GM21381 (cell line): Measurements from ENCODE around the gene LEUTX.
A peak's percentile ranks its signal among the peaks of the same experiment; 100 is the strongest.

ENCODE experiments used
- ATAC-seq: cut with Tn5 transposase; IDR thresholded peaks from one replicate; pipeline ENCODE4 v1.9.1; 2021; ENCODE audit warnings: mild to moderate bottlenecking, moderate library complexity; ENCODE audit not compliant: unreplicated experiment

LEUTX gene

DNA sequence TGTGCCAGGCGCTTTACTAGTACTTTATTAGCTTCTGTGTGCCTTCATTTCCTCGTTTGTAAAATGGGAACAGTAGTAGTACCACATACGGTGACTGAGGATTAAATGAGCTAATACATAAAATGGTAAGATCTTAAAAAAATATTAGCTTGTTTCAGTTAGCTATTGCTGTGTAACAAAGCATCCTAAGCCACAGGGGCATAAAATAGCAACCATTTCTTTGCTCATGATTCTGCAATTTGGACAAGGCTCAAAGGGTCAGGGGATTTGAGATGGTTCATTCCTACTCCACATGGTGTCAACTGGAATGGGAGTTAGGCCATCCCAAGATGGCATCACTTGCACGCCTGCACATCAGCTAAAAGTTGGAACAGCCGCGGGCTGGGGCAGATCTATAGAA, 42.0 kb downstream of the LEUTX start:
- ATAC-seq = no peak

DNA sequence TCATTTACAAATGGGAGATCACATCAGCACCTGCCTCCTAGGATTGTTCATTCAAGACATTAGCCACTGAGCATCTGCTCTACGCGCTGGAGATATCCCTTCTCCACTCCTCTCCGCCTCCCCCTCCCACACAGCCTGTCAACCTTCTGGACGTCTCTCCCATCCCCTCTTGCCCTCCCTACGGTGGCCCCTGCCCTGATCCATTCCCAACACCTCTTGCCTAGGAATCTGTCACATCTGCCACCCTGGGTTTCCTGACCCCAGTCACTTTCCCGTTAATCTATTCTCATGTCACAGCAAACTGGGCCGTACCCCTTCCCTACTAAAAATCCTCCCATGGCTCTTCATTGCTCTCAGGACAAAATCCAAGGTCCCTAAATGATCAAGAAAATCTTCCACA, 45.0 kb downstream of the LEUTX start:
- ATAC-seq = no peak

GRCh38 chr19:39824143-39825092, 45.8 kb downstream of the LEUTX start:
- peak; percentile 84 for ATAC-seq

DNA sequence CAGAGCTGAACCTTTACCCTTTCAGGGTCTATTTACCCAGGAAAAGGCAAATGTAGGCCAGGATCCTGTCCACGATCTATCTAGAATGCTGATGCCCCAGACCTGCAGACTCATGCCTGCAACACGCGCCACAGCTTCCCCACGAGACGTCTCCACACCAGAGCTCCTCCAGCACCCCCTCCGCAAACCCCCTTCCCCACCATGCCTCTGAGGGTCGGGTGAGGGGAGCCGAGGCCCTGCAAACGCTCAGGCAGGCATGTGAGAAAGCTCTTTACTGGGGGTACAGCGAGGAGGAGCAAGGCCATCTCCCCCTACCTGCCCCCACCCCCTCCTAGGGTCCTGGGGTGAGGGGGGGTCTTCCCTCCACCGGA, 46.4 kb downstream of the LEUTX start:
- no peak for ATAC-seq

- ATAC-seq = no peak
These were observed 47.0 kb downstream of the LEUTX start for GRCh38 chr19:39825531-39826076.

DNA sequence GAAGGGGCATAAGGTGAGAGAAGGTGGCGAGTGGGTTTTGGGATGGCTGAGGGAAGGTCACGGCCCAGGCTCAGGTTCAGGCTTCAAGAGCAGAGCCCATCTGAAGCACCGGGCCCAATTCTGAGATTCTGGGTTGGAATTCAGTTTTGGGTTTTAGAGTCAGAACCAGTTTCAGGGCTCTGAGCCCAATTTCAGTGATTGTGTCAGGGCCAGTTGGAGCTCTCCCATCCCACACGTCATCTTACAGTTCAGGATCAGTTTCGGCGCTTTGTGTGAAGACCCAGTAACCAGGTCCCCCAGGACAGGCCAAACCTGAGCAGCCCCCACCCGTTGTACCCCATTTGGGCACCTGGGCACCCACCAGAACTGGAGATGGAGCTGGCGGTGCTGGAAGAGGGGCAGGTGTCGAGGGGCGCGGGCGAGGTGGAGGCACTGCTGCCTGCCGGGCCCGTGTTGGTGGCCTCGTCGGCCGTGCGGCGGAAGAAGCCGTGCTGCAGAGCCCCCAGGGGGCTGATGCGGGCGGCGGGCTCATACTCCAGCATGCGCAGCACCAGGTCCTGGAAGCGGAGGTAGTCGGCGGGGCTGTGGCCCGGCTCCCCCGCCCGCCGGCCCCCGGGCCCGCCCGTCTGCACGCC, 47.8 kb downstream of the LEUTX start:
- ATAC-seq = no peak

- no peak for ATAC-seq
These were observed 48.6 kb downstream of the LEUTX start for GRCh38 chr19:39827216-39827615.

DNA sequence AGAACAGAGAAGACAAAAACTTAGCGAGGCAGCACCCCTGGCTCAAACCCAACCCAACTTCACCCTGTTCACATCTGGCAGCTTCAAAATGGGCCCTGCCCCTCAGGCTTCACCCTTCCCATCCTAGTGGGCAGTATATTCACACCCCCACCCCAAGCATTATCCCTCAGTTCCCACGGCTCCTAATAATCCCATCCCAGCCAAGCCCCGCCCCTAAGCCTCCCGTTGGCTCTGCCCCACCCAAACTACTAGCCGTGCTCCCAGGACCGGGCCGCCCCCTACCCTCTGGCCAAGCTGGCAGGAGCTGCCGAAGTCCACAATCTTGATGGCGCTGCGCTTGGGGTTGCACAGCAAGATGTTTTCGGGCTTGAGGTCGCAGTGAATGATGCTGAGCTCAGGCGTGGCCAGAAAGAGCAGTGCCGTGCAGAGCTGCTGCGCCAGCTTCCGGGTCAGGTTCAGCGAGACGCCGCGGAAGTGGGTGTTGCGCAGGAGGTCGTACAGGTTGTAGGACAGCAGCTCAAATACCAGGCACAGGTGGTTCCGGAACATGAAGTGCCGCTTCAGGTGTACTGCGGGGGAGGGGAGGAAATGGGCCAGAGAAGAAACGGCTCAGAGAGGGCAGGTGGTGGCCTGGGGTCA, 49.5 kb downstream of the LEUTX start:
- no peak for ATAC-seq

GRCh38 chr19:39828654-39829032, 50.0 kb downstream of the LEUTX start:
- ATAC-seq = no peak

- no peak for ATAC-seq
These were observed 51.1 kb downstream of the LEUTX start for GRCh38 chr19:39829702-39830275.

DNA sequence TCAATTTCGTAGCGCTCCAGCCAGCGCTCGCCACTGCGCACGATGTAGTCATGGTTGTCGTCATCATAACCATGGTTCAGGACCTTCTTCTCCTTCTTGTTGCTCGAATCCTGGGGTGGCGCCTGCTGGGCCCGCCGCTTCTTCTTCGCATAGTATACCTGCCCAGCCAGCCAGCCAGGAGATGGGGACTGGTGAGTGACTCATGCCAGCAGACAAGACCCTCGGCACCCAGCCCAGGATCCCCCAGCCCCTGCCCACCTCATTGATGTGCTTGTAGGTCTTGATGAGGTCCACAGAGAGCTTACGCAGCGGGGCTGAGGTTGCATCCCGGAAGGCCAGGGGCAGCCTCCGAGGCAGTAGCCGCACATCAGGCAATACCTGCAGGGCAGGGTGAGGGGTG, 51.8 kb downstream of the LEUTX start:
- no peak for ATAC-seq

GRCh38 chr19:39830847-39831246, 52.2 kb downstream of the LEUTX start:
- ATAC-seq = no peak

- ATAC-seq = no peak
These were observed 53.0 kb downstream of the LEUTX start for GRCh38 chr19:39831679-39832078.

- no peak for ATAC-seq
These were observed 53.9 kb downstream of the LEUTX start for GRCh38 chr19:39832341-39833083.

DNA sequence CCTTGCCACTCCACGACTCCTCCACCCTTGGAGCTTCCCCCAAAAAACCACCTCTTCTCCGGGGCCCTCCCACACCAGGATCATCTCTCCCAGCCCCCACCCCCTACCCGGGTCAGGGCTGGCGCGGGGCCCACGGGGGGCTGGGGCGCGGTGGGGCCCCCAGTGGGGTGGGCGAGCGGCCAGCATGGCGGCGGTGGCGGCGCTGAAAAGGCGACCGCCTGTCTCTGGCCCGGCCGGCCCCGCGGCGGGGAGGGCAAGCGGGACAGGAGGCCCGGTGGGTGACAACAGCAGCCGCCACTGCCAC, 54.5 kb downstream of the LEUTX start:
- no peak for ATAC-seq

- peak; percentile 84 for ATAC-seq
These were observed 55.0 kb downstream of the LEUTX start, which contains the start of gene DYRK1B for GRCh38 chr19:39833464-39834286. Gene DYRK1B (minus strand): TSS chr19:39834162. CDS start chr19:39831867, 2,295 bp downstream.

DNA sequence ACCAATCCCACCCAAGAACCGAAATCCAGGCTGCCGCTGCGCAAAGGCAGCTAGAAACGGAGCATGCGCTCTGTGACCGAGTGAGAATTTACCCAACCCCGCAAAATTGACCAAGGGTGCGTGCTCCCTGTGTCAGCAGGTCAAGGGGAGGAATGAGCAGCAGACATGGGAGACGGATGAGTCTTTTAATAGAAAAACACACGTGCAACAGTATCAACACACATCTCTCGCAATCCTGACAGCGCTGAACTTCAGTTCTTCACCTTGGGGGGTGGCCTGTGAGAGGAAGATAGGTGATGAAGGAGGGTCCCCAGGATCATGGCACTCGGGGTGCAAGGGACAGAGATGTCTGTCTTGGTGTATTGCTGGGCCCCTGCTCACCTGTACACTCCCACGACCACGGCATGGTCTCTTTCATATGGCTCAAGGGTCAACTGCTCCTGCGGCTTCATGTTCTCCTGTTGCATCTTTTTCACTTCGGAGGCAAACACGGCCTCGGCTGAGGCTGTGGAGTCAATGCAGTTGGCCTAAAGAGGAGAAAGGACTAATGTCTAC, 55.7 kb downstream of the LEUTX start:
- no peak for ATAC-seq
